Osteoblast (primary cell): ENCODE data around the gene IFNAR2. TPM values are rescaled to one million over a fixed set of nuclear protein-coding genes. Genes with fewer than 3 reads are reported as not detected.

Experiments used
- DNase-seq: peaks from one replicate; pipeline ENCODE4 v3.0.0; 2011; ENCODE audit warnings: low spot score, mixed read lengths; ENCODE audit not compliant: insufficient read length; ENCODE audit errors: missing footprints
- H2AFZ ChIP-seq: 2 replicates; pipeline ENCODE4 v1.6.0; 2011; ENCODE audit warnings: mild to moderate bottlenecking, low read length
- H3K27ac ChIP-seq: 2 replicates; pipeline ENCODE4 v1.5.1; 2011; ENCODE audit warnings: mild to moderate bottlenecking, low read depth, low read length, moderate library complexity
- H3K27me3 ChIP-seq: 2 replicates; pipeline ENCODE4 v1.6.0; 2012; ENCODE audit warnings: mild to moderate bottlenecking, control low read depth, inconsistent platforms, low read length, moderate library complexity; ENCODE audit not compliant: insufficient read depth
- H3K36me3 ChIP-seq: 2 replicates; pipeline ENCODE4 v1.5.1; 2011; ENCODE audit warnings: mild to moderate bottlenecking, low read length, control low read depth, moderate library complexity; ENCODE audit not compliant: insufficient read depth
- H3K4me1 ChIP-seq: 2 replicates; pipeline ENCODE4 v1.5.1; 2011; ENCODE audit warnings: mild to moderate bottlenecking, low read length, control low read depth, moderate library complexity; ENCODE audit not compliant: insufficient read depth
- H3K4me2 ChIP-seq: 2 replicates; pipeline ENCODE4 v1.6.0; 2011; ENCODE audit warnings: mild to moderate bottlenecking, low read length; ENCODE audit not compliant: insufficient read depth
- H3K4me3 ChIP-seq: fragments of 200-600 bp; sonication (generic); 3 replicates; pipeline ENCODE4 v1.5.1; 2012; ENCODE audit warnings: mild to moderate bottlenecking, low read length, inconsistent platforms; ENCODE audit not compliant: insufficient read depth
- H3K79me2 ChIP-seq: 2 replicates; pipeline ENCODE4 v1.6.0; 2012; ENCODE audit warnings: mild to moderate bottlenecking, low read length, control low read depth, inconsistent platforms; ENCODE audit not compliant: insufficient read depth
- H3K9me3 ChIP-seq: 2 replicates; pipeline ENCODE4 v1.5.1; 2011; ENCODE audit warnings: low read depth, low read length, control low read depth
- H4K20me1 ChIP-seq: 2 replicates; pipeline ENCODE4 v1.6.0; 2012; ENCODE audit warnings: mild to moderate bottlenecking, low read length, control low read depth; ENCODE audit not compliant: insufficient read depth
- total RNA-seq: library from RNA; depleted of rRNA; stranded (reverse); fragments of >200 nt; gene quantifications from 2 replicates; pipeline ENCODE4 v1.2.3, GENCODE V29; 2012
- TF ChIP-seq, protein P1 (sequence below): IDR thresholded peaks from 2 replicates; pipeline ENCODE4 v1.5.1; 2011; ENCODE audit warnings: mild to moderate bottlenecking, low read depth, low read length, moderate library complexity; ENCODE audit errors: extremely low read depth

IFNAR2 gene
- total RNA-seq, 1 donor = 4.0 TPM

DNA sequence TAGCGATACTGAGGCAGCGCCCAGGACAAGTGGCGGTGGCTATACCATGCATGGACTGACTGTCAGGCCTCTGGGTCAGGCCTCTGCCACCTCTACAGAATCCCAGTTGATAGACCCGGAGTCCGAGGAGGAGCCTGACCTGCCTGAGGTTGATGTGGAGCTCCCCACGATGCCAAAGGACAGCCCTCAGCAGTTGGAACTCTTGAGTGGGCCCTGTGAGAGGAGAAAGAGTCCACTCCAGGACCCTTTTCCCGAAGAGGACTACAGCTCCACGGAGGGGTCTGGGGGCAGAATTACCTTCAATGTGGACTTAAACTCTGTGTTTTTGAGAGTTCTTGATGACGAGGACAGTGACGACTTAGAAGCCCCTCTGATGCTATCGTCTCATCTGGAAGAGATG lies 33.2 kb downstream of the IFNAR2 start:
- Histone ChIP-seq H3K36me3 (peaks cover 3% of the 10 kb centered on the region), H3K27ac (no peak overlapping the region), H3K27me3 (no peaks in the 10 kb centered on the region), H3K4me2 (no peak overlapping the region), H2AFZ (no peak overlapping the region), H3K4me1 (peaks cover 27% of the 10 kb centered on the region), H3K79me2 (peaks cover 20% of the 10 kb centered on the region), H3K9me3 (no peaks in the 10 kb centered on the region), H3K4me3 (no peak overlapping the region), H4K20me1 (no peaks in the 10 kb centered on the region)
- DNase-seq = no peak
- TF ChIP-seq, protein P1, sequence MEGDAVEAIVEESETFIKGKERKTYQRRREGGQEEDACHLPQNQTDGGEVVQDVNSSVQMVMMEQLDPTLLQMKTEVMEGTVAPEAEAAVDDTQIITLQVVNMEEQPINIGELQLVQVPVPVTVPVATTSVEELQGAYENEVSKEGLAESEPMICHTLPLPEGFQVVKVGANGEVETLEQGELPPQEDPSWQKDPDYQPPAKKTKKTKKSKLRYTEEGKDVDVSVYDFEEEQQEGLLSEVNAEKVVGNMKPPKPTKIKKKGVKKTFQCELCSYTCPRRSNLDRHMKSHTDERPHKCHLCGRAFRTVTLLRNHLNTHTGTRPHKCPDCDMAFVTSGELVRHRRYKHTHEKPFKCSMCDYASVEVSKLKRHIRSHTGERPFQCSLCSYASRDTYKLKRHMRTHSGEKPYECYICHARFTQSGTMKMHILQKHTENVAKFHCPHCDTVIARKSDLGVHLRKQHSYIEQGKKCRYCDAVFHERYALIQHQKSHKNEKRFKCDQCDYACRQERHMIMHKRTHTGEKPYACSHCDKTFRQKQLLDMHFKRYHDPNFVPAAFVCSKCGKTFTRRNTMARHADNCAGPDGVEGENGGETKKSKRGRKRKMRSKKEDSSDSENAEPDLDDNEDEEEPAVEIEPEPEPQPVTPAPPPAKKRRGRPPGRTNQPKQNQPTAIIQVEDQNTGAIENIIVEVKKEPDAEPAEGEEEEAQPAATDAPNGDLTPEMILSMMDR = no peak

DNA sequence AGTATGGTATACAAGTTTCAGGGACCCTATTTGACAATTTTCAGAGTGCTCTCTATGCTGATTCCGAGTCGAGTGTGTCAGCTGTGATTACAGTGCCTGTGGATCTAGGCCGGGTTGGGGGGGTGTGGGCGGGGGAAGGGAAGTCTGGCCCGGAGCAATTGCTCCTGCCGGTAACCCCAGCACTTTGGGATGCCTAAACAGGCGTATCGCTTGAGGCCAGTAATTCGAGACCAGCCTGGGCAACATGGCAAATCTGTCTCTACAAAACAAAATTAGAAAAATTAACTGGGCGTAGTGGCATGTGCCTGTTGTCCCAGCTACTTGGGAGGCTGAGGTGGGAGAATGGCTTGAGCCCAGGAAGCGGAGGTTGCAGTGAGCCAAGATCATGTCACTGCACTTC lies 34.8 kb downstream of the IFNAR2 start:
- no peak overlapping the region for H3K27ac ChIP-seq
- TF ChIP-seq, protein P1 = no peak
- peaks cover 18% of the 10 kb centered on the region for H3K4me1 ChIP-seq
- no peaks in the 10 kb centered on the region for H4K20me1 ChIP-seq
- no peaks in the 10 kb centered on the region for H3K27me3 ChIP-seq
- H3K4me3 ChIP-seq = no peak overlapping the region
- no peak for DNase-seq
- H3K79me2 ChIP-seq = peaks cover 22% of the 10 kb centered on the region
- no peaks in the 10 kb centered on the region for H3K9me3 ChIP-seq
- H3K4me2 ChIP-seq = no peak overlapping the region
- H2AFZ ChIP-seq = no peak overlapping the region
- H3K36me3 ChIP-seq = peaks cover 15% of the 10 kb centered on the region

DNA sequence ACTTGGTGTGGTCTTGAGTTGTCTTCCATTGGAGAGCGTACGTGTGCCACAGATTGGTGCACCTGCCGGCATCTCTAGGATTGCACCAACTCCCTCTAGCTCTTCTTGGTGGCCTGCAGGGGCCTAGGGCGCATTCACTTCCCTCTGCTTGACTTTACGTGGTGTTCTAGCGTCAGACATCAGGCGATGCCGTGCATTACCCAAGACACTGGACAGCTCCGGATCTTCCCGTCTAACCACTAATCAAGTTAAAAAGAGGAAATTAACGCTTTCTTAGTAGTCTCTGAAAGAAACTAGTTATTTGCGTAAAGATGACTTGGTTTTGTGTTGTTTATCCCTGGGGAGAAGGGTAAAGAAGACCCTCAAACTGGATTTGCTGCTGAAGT lies 35.9 kb downstream of the IFNAR2 start:
- no peak for DNase-seq
- Histone ChIP-seq H3K27ac (peak overlapping the region; percentile 41), H3K4me2 (peak overlapping the region; percentile 99), H3K4me1 (peaks cover 15% of the 10 kb centered on the region), H3K79me2 (peaks cover 22% of the 10 kb centered on the region), H3K27me3 (no peaks in the 10 kb centered on the region), H3K4me3 (peak overlapping the region; percentile 92), H3K9me3 (no peaks in the 10 kb centered on the region), H4K20me1 (no peaks in the 10 kb centered on the region), H3K36me3 (peaks cover 18% of the 10 kb centered on the region), H2AFZ (peak overlapping the region; percentile 92)
- TF ChIP-seq, protein P1 = no peak

DNA sequence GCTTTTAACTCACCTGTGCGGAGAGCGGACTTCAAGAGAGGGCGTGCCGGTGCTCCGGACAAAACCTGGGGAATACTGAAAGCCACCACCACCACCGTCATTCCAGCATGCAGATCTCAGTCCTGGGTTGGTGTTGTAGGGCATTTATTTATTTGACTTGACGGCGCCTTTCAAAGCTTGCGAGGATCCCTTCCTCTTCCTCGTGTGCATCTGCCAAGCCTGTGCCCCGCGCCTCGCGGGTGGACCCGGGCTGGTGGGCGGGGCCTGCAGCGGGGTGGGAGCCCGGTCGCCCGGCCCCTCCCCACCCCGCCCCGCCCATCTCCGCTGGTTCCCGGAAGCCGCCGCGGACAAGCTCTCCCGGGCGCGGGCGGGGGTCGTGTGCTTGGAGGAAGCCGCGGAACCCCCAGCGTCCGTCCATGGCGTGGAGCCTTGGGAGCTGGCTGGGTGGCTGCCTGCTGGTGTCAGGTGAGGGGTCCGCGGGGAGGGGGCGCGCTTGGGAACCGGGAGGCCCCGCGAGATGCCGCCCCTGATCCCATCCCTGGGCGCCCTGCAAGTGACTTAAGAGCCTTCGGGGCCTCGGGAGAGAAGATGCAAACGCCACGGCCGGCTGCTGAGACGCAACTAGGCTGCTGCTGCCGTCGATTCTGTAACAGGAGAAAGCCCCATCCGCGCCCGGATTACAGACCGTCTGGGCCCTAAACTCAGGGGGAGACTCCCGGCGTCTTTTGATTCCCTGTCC lies 36.5 kb downstream of the IFNAR2 start, which contains the start of gene IL10RB:
Gene IL10RB (plus strand): TSS at position 318 of the 739 bp plus-strand sequence. CDS start 99 bp downstream, at position 417.
- Histone ChIP-seq H4K20me1 (no peaks in the 10 kb centered on the region), H2AFZ (peak within 1 kb of the TSS; percentile 92), H3K9me3 (no peaks in the 10 kb centered on the region), H3K79me2 (peaks cover 22% of the 10 kb centered on the region), H3K27me3 (no peaks in the 10 kb centered on the region), H3K4me2 (peak within 1 kb of the TSS; percentile 99), H3K27ac (peak within 1 kb of the TSS; percentile 71), H3K4me1 (peaks cover 15% of the 10 kb centered on the region), H3K36me3 (peaks cover 22% of the 10 kb centered on the region), H3K4me3 (peak within 1 kb of the TSS; percentile 92)
- DNase-seq = peak; percentile 96
- TF ChIP-seq, protein P1 = no peak
